K562 (cell line): Measurements from ENCODE around the gene UBE2R2. TPM values are rescaled to one million over a fixed set of nuclear protein-coding genes. Genes with fewer than 3 reads are reported as not detected.

Source experiments
- ATAC-seq: fragments of 200-7000 bp; cut with Tn5 transposase; 3 replicates; pipeline ENCODE4 v1.9.1; 2020; ENCODE audit warnings: moderate library complexity
- BruUV-seq: library from RNA; stranded (reverse); fragments of 400-500 nt; replicated peaks from 2 replicates; lab custom pipeline; 2021; lab: Mats Ljungman, UMichigan
- CTCF ChIA-PET: fragments of 300-600 bp; formaldehyde crosslinking; extraction: SDS; loops from one replicate; lab custom pipeline; 2021; ENCODE audit warnings: low intra/inter-chr PET ratio; lab: Yijun Ruan, JAX
- POLR2A ChIA-PET: fragments of 300-600, 350-650 bp; sonication (Branson Sonifier 250); formaldehyde crosslinking; extraction: SDS; loops from one replicate; lab custom pipeline; 2021; ENCODE audit warnings: antibody characterized with exemption, inconsistent platforms; lab: Yijun Ruan, JAX
- DNase-seq, 4 experiments: peaks; one replicate each; pipeline versions ENCODE4 v3.0.0 to v3.0.0-alpha.2; 2011 to 2018; ENCODE audit warnings: low spot score in 3 of 4, mixed read lengths in 3 of 4; ENCODE audit errors: extremely low read depth in 1 of 4
- FAIRE-seq: peaks from 2 replicates; lab custom pipeline; 2011; peaks lifted over from hg19 to GRCh38; lab: Jason Lieb, UNC
- H2AFZ ChIP-seq: 2 replicates; pipeline ENCODE4 v1.6.0; 2011; ENCODE audit warnings: low read depth, low read length, control low read depth, inconsistent platforms
- H3K27ac ChIP-seq: fragments of 200-600 bp; 3 replicates; pipeline ENCODE4 v1.8.0; 2011; ENCODE audit warnings: low read depth, mild to moderate bottlenecking, control low read depth, inconsistent platforms, low read length, moderate library complexity, mixed read lengths; ENCODE audit errors: extremely low read depth
- H3K27me3 ChIP-seq, 2 experiments: fragments of 300-600 bp in 1 of 2; 2 replicates in 1 of 2; 3 replicates in 1 of 2; pipeline versions ENCODE4 v1.6.0 to v1.8.0; 2011; ENCODE audit warnings: inconsistent platforms in 2 of 2, low read length in 2 of 2, mild to moderate bottlenecking in 1 of 2, mixed read lengths in 1 of 2, moderate library complexity in 1 of 2; ENCODE audit not compliant: control insufficient read depth in 2 of 2, insufficient read depth in 2 of 2
- H3K36me3 ChIP-seq: fragments of 300-600 bp; 3 replicates; pipeline ENCODE4 v1.8.0; 2011; ENCODE audit warnings: mild to moderate bottlenecking, low read length, inconsistent platforms; ENCODE audit not compliant: control insufficient read depth, insufficient read depth
- H3K4me1 ChIP-seq, 2 experiments: fragments of 200-600 bp in 1 of 2; replicated peaks in 1 of 2; 2 replicates in 1 of 2; 3 replicates in 1 of 2; pipeline versions ENCODE4 v1.5.1 to v1.8.0; 2011; ENCODE audit warnings: inconsistent platforms in 2 of 2, low read length in 2 of 2, mild to moderate bottlenecking in 1 of 2, mixed read lengths in 1 of 2, moderate library complexity in 1 of 2; ENCODE audit not compliant: control insufficient read depth in 2 of 2, insufficient read depth in 2 of 2
- H3K4me2 ChIP-seq: 2 replicates; pipeline ENCODE4 v1.6.1; 2011; ENCODE audit warnings: low read length, control low read depth, inconsistent platforms, mixed read lengths; ENCODE audit not compliant: insufficient read depth
- H3K4me3 ChIP-seq: fragments of 200-600 bp; sonication (generic), shearing (Covaris generic); 2 replicates; pipeline ENCODE4 v1.5.1; 2016; ENCODE audit warnings: control low read depth, inconsistent platforms
- H3K79me2 ChIP-seq: fragments of 200-600 bp; 3 replicates; pipeline ENCODE4 v1.8.0; 2011; ENCODE audit warnings: low read length, inconsistent platforms; ENCODE audit not compliant: control insufficient read depth, insufficient read depth
- H3K9ac ChIP-seq, 2 experiments: 2 replicates each; pipeline versions ENCODE4 v1.6.0 to v1.6.1; 2011; ENCODE audit warnings: low read depth in 2 of 2, low read length in 2 of 2, control low read depth in 1 of 2, inconsistent platforms in 1 of 2, mild to moderate bottlenecking in 1 of 2, mixed read lengths in 1 of 2; ENCODE audit not compliant: insufficient read depth in 1 of 2
- H3K9me1 ChIP-seq: one replicate; pipeline ENCODE4 v1.6.0; 2011; ENCODE audit warnings: inconsistent platforms, mild to moderate bottlenecking, low read length, moderate library complexity; ENCODE audit not compliant: control insufficient read depth, insufficient read depth
- H3K9me3 ChIP-seq: replicated peaks from 2 replicates; pipeline ENCODE4 v1.5.1; 2011; ENCODE audit warnings: low read depth, low read length, inconsistent platforms; ENCODE audit not compliant: control insufficient read depth, insufficient read depth
- H4K20me1 ChIP-seq: replicated peaks from 2 replicates; pipeline ENCODE4 v1.6.1; 2011; ENCODE audit warnings: low read length, inconsistent platforms, mixed read lengths; ENCODE audit not compliant: control insufficient read depth, insufficient read depth
- BRD4 ChIP-seq: fragments of 200-600 bp; sonication (generic); IDR thresholded peaks from 2 replicates; pipeline ENCODE4 v1.6.1; 2017; ENCODE audit warnings: inconsistent platforms
- HNRNPK ChIP-seq: fragments of 200-400 bp; formaldehyde crosslinking; IDR thresholded peaks from one replicate; pipeline ENCODE4 v1.6.1; 2018; ENCODE audit warnings: mild to moderate bottlenecking, low read depth, low read length; ENCODE audit not compliant: poor library complexity, severe bottlenecking
- PCBP2 ChIP-seq: fragments of 200-400 bp; formaldehyde crosslinking; IDR thresholded peaks from 2 replicates; pipeline ENCODE4 v1.6.1; 2018; ENCODE audit warnings: low read length, low read depth, mild to moderate bottlenecking, moderate library complexity; ENCODE audit not compliant: poor library complexity, severe bottlenecking
- WGBS: fragments of 100-300 bp; shearing (Covaris generic); methylation state at CpG from one replicate; pipeline ENCODE4 v1.1.6; 2016; ENCODE audit warnings: low coverage, mixed read lengths; ENCODE audit not compliant: insufficient coverage; ENCODE audit errors: missing lambda C conversion rate; 5-methylcytosine and 5-hydroxymethylcytosine counted together
- in situ Hi-C: fragments of 300-500 bp; cut with MboI; formaldehyde crosslinking; loops from 4 replicates; pipeline ENCODE4 v1.15.0; 2018; ENCODE audit warnings: inconsistent platforms, mixed read lengths
- intact Hi-C: fragments of 100-400 bp; cut with micrococcal nuclease; formaldehyde crosslinking; loops from 2 replicates; pipeline ENCODE4 v1.14.2; 2022
- polyA plus RNA-seq, 8 experiments: library from polyadenylated mRNA; depleted of rRNA in 4 of 8; stranded (reverse) in 5 of 8; unstranded in 3 of 8; fragments of >200 nt; fragmentation: Nextera tagmentation in 2 of 8; fragmentation: Illumina TruSeq in 1 of 8; extraction: Ambion mirVana in 2 of 8; extraction: Trizol in 1 of 8; gene quantifications; 2 replicates each; pipeline versions ENCODE4 v1.2.1 to v1.2.3, GENCODE V29; 2011 to 2014; ENCODE audit warnings: inconsistent platforms in 1 of 8, missing spikeins in 1 of 8
- total RNA-seq, 7 experiments: library from RNA; depleted of rRNA in 6 of 7; stranded (reverse); fragments of >200 nt in 6 of 7; fragmentation: Illumina TruSeq in 2 of 7; extraction: Trizol in 2 of 7; gene quantifications; 2 replicates each; pipeline versions ENCODE4 v1.2.1 to v1.2.3, GENCODE V29; 2011 to 2021; ENCODE audit warnings: low replicate concordance in 1 of 7
- TF ChIP-seq, protein P1 (sequence below), 2 experiments: fragments of 450-650 bp; IDR thresholded peaks; 2 replicates each; pipeline ENCODE4 v1.6.1; 2016

Gene UBE2R2
- total and polyA plus RNA-seq, 9 of the 15 experiments (the other 6 are each of a cell fraction or from before 2014, with no cell fraction given), result 7.8 to 26.2 (median 11.8) TPM

- WGBS, result 45% methylated on average over 1 of the region's 1 CpG
- intact Hi-C loops, result no loop called here
- CTCF ChIA-PET, result no interaction called here
Measured at GRCh38 chr9:33881635-33882034, 64.7 kb downstream of the UBE2R2 start.

More at GRCh38 chr9:33881635-33882034, 64.7 kb downstream of the UBE2R2 start:
- ATAC-seq (no peak), FAIRE-seq (no peak), DNase-seq (no peak)
- Histone ChIP-seq H3K36me3 (no peaks in the 10 kb centered on the region), H4K20me1 (no peaks in the 10 kb centered on the region; the same call in 1 of the 2 replicates), H3K9ac (no peak overlapping the region), H3K4me1 (peaks cover 3 to 19% of the 10 kb centered on the region in 2 experiments; a peak in 4 of 5 replicates), H2AFZ (no peak overlapping the region), H3K79me2 (peaks cover 78% of the 10 kb centered on the region), H3K9me1 (no peaks in the 10 kb centered on the region), H3K9me3 (no peaks in the 10 kb centered on the region), H3K4me3 (no peak overlapping the region), H3K4me2 (no peak overlapping the region), H3K27ac (no peak overlapping the region), H3K27me3 (no peaks in the 10 kb centered on the region)
- BruUV-seq, result no TSS peak
- in situ Hi-C loops, result no loop called here
- POLR2A ChIA-PET, result interaction anchor here (1.0 kb wide), 1 partner anchor 14 kb away, joined by 3 read pairs; no protein-coding TSS in a partner anchor
- TF ChIP-seq, protein P1, sequence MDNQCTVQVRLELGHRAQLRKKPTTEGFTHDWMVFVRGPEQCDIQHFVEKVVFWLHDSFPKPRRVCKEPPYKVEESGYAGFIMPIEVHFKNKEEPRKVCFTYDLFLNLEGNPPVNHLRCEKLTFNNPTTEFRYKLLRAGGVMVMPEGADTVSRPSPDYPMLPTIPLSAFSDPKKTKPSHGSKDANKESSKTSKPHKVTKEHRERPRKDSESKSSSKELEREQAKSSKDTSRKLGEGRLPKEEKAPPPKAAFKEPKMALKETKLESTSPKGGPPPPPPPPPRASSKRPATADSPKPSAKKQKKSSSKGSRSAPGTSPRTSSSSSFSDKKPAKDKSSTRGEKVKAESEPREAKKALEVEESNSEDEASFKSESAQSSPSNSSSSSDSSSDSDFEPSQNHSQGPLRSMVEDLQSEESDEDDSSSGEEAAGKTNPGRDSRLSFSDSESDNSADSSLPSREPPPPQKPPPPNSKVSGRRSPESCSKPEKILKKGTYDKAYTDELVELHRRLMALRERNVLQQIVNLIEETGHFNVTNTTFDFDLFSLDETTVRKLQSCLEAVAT (IDR thresholded peaks at IDR 0.05), result no peak
- TF ChIP-seq BRD4, result no peak
- no peak for TF ChIP-seq HNRNPK
- TF ChIP-seq PCBP2, result no peak
